Tongue (tissue), 2 donors: ENCODE data around the gene OTOGL. TPM values are rescaled to one million over a fixed set of nuclear protein-coding genes. Genes with fewer than 3 reads are reported as not detected.
"Not testable (repeated sequence)": the region's sequence is repeated elsewhere in the genome, so short reads cannot be mapped to it uniquely, and the experiment has no call there.

Experiments
- DNase-seq: peaks from one replicate; pipeline ENCODE4 v3.0.0-alpha.2; 2015
- total RNA-seq: library from RNA; depleted of rRNA; stranded (reverse); fragments of >200 nt; gene quantifications from one replicate; pipeline ENCODE4 v1.2.3, GENCODE V29; 2014

The OTOGL gene
- 0.41 TPM for total RNA-seq

DNA sequence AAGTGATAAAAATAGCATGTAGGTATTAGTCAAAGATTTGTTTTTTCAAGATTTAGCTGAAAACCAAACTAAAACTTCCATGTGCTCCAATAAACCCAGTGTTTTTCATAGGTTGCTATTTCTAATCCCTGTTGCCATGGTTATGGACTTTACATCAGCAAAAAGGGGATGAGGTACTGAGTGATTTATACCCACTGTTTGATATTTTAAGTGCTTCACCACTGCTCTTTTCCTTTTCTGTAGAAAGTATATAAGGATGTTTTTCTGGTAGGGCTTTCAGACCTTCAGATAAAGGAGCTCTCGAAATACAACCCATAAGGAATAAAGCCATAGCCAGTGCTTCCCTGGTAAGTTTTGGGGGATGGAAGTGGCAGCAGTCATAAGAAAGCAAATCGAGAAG lies at the start of gene OTOGL:
Gene OTOGL, plus strand, starts transcription at position 279 of the 400 bp plus-strand sequence. CDS start 109,895 bp downstream, outside the sequence.
- peak; percentile 27 for DNase-seq

DNA sequence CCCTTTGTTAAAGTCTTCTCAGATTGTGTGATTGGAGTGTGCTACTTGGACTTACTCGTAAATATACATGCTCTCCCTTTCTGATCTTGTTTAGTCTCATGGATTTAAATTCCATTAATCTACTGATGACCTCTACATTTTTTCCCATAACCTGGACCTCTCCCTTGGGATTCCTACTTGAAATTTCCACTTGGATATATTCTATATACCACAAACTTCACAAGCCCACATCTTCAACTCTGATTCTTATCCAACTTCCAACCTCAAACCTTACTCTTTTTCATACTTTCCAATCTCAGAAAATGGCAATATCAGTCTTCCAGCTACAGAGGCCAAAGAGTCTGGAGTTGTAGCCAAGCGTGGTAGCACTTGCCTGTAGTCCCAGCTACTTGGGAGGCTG lies 49.1 kb upstream of the OTOGL start:
- DNase-seq = no peak

- peak; percentile 57 for DNase-seq
These were observed 46.1 kb upstream of the OTOGL start for GRCh38 chr12:80053051-80053790.

- no peak for DNase-seq
These were observed 43.1 kb upstream of the OTOGL start for GRCh38 chr12:80056232-80056631.

GRCh38 chr12:80056845-80057244 lies 42.5 kb upstream of the OTOGL start:
- peak; percentile 18 for DNase-seq

DNA sequence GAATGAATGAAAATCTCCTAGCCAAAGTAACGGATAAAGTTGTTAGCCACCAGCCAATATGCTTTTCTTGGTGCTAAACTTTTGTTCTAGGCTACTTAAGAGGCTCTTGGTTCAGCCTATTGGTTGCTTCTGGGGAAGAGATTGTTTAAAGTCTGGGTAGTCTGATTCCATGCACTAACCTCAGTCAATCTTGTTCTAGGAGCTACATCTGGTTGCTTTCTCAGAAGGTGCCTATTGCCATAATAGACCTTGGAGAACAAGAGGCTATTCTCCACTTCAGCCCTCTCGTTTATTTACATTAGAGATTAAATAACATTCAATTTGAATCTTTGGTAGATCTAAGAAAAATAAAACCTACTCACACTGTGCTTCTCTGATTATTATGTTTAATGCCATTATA lies 40.8 kb upstream of the OTOGL start:
- DNase-seq = no peak

- no peak for DNase-seq
These were observed 40.2 kb upstream of the OTOGL start for GRCh38 chr12:80059102-80059501.

DNA sequence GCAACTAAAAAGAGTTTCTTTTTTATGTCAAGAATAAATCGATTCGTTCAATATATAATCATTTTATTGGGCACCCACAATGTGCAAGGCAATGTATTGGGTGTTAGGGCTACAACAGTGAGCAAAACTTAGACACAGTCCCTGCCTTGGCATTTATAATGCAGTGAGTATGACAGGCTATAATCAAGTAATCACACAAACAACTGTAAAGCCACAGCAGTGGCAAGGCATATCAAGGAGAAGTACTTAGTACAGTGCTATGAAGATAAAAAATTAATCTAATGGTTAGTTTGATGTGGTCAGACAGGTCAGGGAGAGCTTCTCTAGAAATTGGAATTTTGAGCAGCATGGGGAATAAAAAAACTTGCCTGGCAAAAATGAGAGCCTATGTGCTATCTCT lies 39.5 kb upstream of the OTOGL start:
- DNase-seq = no peak

GRCh38 chr12:80064269-80064668 lies 35.1 kb upstream of the OTOGL start:
- no peak for DNase-seq

GRCh38 chr12:80064951-80065350 lies 34.4 kb upstream of the OTOGL start:
- no peak for DNase-seq

DNA sequence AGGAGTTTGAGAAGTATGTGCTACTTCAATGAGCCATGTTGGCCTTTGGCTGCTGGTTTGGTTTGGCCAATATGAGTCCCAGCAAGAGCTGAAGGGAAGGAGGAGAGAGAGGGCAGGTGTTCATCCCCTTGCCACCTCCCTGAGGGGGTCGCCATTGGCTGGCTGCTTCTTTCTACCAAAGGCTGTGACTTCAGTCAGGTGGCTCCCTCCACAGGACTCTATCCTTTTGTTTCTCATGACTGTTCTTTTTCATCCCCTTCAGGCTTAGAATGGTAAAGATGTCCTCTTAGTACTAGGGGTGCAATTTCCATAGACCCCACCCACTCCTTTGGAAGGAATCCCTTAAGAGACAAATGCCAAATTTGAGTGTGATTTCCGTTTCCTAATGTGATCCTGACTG lies 31.2 kb upstream of the OTOGL start:
- no peak for DNase-seq

DNA sequence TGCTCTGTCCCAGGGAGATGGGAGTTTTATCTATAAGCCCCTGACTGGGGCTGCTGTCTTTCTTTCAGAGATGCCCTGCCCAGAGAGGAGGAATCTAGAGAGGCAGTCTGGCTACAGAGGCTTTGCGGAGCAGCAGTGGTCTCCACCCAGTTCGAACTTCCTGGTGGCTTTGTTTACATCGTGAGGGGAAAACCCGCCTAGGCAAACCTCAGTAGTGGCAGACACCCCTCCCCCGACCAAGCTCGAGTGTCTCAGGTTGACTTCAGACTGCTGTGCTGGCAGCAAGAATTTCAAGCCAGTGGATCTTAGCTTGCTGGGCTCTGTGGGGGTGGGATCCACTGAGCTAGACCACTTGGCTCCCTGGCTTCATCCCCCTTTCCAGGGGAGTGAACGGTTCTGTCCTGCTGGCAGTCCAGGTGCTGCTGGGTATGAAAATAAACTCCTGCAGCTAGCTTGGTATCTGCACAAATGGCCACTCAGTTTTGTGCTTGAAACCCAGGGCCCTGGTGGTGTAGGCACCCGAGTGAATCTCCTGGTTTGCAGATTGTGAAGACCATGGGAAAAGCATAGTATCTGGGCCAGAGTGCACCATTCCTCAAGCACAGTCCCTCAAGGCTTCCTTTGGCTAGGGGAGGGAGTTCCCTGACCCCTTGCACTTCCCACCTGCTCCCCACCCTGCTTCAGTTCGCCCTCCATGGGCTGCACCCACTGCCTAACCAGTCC lies 15.3 kb upstream of the OTOGL start:
- DNase-seq = not testable (repeated sequence)

- DNase-seq = peak; percentile 19
These were observed 13.3 kb upstream of the OTOGL start for GRCh38 chr12:80086025-80086424.

DNA sequence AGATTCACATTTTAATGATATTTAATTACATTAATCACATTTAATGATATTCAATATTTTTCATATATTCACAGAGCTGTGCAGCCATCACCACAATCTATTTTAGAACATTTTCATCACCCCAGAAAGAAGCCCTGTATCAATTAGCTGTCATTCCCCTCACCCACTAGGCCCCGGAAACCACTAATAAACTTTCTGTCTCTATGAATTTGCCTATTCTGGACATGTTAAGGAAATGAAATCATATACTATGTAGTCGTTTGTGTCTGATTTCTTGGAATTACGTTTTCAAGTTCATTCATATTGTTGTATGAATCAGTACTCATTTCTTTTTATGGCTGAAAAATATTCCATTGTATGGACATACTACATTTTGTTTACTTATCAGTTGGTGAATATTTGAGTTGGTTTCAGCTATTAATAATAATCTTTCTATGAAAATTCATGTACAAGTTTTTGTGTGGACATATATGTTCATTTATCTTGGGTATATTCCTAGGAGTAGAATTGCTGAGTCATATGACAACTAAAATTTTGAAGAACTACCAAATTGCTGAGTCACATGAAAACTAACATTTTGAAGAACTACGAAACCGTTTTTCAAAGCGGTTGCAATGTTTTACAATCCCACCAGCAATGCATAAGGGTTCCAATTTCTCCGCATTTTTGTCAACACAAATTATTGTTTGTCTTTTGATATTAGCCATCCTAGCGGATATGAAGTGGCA lies 11.7 kb upstream of the OTOGL start:
- DNase-seq = no peak

GRCh38 chr12:80100591-80100990 lies 1.3 kb downstream of the OTOGL start:
- peak; percentile 22 for DNase-seq

GRCh38 chr12:80101126-80101525 lies 1.8 kb downstream of the OTOGL start:
- DNase-seq = peak; percentile 46

- DNase-seq = no peak
These were observed 7.9 kb downstream of the OTOGL start for GRCh38 chr12:80107221-80107620.

DNA sequence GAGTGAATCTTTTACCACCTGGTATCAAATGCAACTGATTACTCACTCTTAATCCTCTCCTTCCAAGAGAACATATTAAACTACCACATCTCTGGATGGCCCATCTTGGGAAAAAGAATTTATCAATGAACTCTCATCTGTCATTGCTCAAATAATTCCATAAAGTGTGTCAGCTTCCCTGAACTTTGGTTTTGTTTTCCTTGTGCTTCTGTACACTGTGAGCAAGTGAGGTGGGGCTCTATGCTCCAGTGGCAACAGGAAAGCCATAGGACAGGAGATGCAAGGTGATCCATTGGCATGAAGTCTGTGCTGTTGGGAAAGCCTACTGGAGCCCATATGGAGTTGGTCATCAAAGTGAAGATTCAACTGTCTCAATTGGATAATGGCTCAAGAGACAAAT lies 17.4 kb downstream of the OTOGL start:
- no peak for DNase-seq

- DNase-seq = no peak
These were observed 19.4 kb downstream of the OTOGL start for GRCh38 chr12:80118565-80119324.

DNA sequence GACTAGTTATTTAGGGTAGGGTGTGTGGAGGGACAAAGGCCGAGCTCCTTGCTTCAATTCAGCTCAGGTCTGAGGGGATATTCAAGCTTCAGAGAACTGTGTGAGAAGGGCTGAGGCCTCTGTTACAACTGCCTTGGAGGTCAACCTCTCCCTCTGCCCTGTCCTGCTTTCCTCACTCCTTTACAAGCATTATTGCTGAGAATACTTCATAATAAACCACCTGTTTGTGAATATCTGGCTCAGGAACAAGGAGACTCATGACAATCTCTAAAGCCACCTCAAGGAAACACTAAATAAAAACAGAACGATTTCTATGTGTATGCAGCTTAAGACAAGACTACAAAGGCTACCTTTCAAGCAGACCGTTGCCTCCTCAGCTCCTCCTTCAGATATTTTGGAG lies 21.7 kb downstream of the OTOGL start:
- no peak for DNase-seq

DNA sequence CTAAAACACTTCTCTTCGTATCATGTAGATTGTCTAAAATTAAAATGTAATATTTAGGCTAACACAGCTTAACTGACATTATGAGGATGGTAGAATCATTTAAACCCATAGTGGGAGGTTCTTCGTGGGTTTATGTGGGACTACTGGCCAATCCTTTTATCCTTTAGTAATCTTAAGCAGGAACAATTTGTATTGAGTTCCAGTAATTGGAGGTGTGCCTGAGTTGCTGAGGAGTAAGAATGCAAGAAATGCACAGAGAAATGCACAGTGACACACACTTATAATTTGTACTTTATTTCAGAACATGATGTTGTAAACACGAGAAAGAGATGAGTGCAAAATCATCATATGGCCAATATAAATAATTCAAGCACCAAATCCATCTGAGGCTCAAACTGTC lies 22.3 kb downstream of the OTOGL start:
- DNase-seq = no peak

DNA sequence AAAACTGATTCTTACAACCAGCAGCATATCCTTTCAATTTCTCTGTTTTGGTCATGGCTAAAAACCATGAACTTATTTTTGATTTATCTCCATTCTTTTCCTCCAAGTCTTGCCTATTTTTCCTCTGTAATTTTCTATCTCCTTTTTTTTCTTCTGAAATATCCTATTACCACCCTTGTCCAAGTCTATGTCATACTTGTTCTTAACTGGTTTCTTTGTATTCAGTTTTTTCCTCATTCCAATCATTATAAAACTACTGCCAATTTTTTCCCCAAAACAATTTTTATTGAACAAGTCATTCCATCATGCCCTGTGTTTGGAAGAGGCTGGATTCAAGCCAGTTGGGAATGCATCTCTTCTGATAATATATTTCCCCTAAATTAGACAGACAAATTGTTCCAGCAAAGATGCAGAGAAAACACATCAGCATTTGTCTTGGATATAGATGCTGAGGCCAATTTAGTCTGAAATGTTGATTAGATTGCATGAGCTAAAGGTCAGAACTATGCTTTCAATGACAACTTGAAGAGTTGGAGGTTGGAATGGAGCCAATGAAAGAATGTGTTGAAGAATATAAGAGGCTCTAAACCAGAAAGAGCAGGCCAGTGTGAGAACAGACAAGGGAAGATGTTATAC lies 30.7 kb downstream of the OTOGL start:
- DNase-seq = peak; percentile 21
